ENCODE measurements around the gene GPX5. TPM values are rescaled to one million over a fixed set of nuclear protein-coding genes. Genes with fewer than 3 reads are reported as not detected.

The GPX5 gene
- total RNA-seq, 3 donors from 2014 or later (not counting 1 experiment from before 2014, with no cell fraction given), result not detected

- Mint-ChIP-seq H3K9me3 (no peaks in the 10 kb centered on the region), H3K27ac (peak overlapping the region in 1 of 2 donors; percentile 72), H3K4me1 (peaks cover 15 to 19% of the 10 kb centered on the region in 2 donors), H3K36me3 (peaks cover 13% of the 10 kb centered on the region), H3K27me3 (ENCODE audit: low read depth in 2 of 2) (peaks cover 41 to 78% of the 10 kb centered on the region in 2 donors), H3K4me3 (peak overlapping the region; percentile 69)
- Histone ChIP-seq H3K4me3 (ENCODE audit: low read length) (no peak overlapping the region), H3K9me3 (ENCODE audit: control insufficient read depth, insufficient read depth, low read length) (no peaks in the 10 kb centered on the region), H3K27me3 (ENCODE audit: control insufficient read depth, insufficient read depth, low read length) (peaks cover 33% of the 10 kb centered on the region), H3K4me1 (ENCODE audit: control insufficient read depth, insufficient read depth, low read length) (peaks cover 9% of the 10 kb centered on the region), H3K27ac (ENCODE audit: low read length) (no peak overlapping the region), H3K36me3 (ENCODE audit: control insufficient read depth, insufficient read depth, low read length) (no peaks in the 10 kb centered on the region)
- DNase-seq (peak in 1 of 2 donors; percentile 50), ATAC-seq (no peak)
- no peak for TF ChIP-seq CTCF (IDR thresholded peaks at IDR 0.05)
- WGBS (ENCODE audit: insufficient coverage), result 23% methylated on average over 11 of the region's 14 CpGs
- intact Hi-C loops (cut with micrococcal nuclease), result no loop called here
Measured at GRCh38 chr6:28488916-28489365, 36.7 kb upstream of the GPX5 start.

- no peak overlapping the region for H3K4me3 ChIP-seq (ENCODE audit: low read length)
- Mint-ChIP-seq H3K4me1 (peaks cover 15 to 19% of the 10 kb centered on the region in 2 donors), H3K27me3 (ENCODE audit: low read depth in 2 of 2) (peaks cover 44 to 75% of the 10 kb centered on the region in 2 donors), H3K27ac (peak overlapping the region in 1 of 2 donors; percentile 72), H3K36me3 (peaks cover 13% of the 10 kb centered on the region), H3K4me3 (peak overlapping the region; percentile 69), H3K9me3 (no peaks in the 10 kb centered on the region)
- peak in 1 of 3 donors; percentile 53 for ATAC-seq
- H3K4me1 ChIP-seq (ENCODE audit: control insufficient read depth, insufficient read depth, low read length), result peaks cover 9% of the 10 kb centered on the region
- peak in 1 of 2 donors; percentile 59 for DNase-seq
- WGBS (ENCODE audit: insufficient coverage), result 3% methylated on average over 37 of the region's 40 CpGs
- intact Hi-C loops (cut with micrococcal nuclease), result no loop called here
- no peak for TF ChIP-seq CTCF (IDR thresholded peaks at IDR 0.05)
- no peak overlapping the region for H3K27ac ChIP-seq (ENCODE audit: low read length)
- H3K27me3 ChIP-seq (ENCODE audit: control insufficient read depth, insufficient read depth, low read length), result peaks cover 33% of the 10 kb centered on the region
- H3K36me3 ChIP-seq (ENCODE audit: control insufficient read depth, insufficient read depth, low read length), result no peaks in the 10 kb centered on the region
- no peaks in the 10 kb centered on the region for H3K9me3 ChIP-seq (ENCODE audit: control insufficient read depth, insufficient read depth, low read length)
Measured at GRCh38 chr6:28489366-28490204, 36.1 kb upstream of the GPX5 start.

GRCh38 chr6:28490205-28490890 lies 35.3 kb upstream of the GPX5 start:
- peaks cover 13% of the 10 kb centered on the region for H3K36me3 Mint-ChIP-seq
- Histone ChIP-seq H3K9me3 (ENCODE audit: control insufficient read depth, insufficient read depth, low read length) (no peaks in the 10 kb centered on the region), H3K4me1 (ENCODE audit: control insufficient read depth, insufficient read depth, low read length) (peaks cover 9% of the 10 kb centered on the region), H3K27me3 (ENCODE audit: control insufficient read depth, insufficient read depth, low read length) (peaks cover 33% of the 10 kb centered on the region), H3K27ac (ENCODE audit: low read length) (no peak overlapping the region), H3K4me3 (ENCODE audit: low read length) (no peak overlapping the region), H3K36me3 (ENCODE audit: control insufficient read depth, insufficient read depth, low read length) (no peaks in the 10 kb centered on the region)
- H3K27me3 Mint-ChIP-seq (ENCODE audit: low read depth in 2 of 2), result peaks cover 40 to 70% of the 10 kb centered on the region in 2 donors
- H3K4me1 Mint-ChIP-seq, result peaks cover 15 to 19% of the 10 kb centered on the region in 2 donors
- no peaks in the 10 kb centered on the region for H3K9me3 Mint-ChIP-seq
- DNase-seq (peak in 1 of 2 donors; percentile 36), ATAC-seq (peak in 1 of 3 donors; percentile 26)
- TF ChIP-seq CTCF (IDR thresholded peaks at IDR 0.05), result no peak
- WGBS (ENCODE audit: insufficient coverage), result 16% methylated on average over 23 of the region's 23 CpGs
- H3K27ac Mint-ChIP-seq, result no peak overlapping the region
- intact Hi-C loops (cut with micrococcal nuclease), result no loop called here
- H3K4me3 Mint-ChIP-seq, result peak overlapping the region; percentile 57
